H1 (cell line): ENCODE measurements around the gene SH2D1B. TPM values are rescaled to one million over a fixed set of nuclear protein-coding genes. Genes with fewer than 3 reads are reported as not detected.

Experiments used
- CTCF ChIA-PET: fragments of 300-600 bp; sonication (Branson Sonifier 250); formaldehyde crosslinking; loops from one replicate; lab custom pipeline; 2021; ENCODE audit not compliant: partially characterized antibody; lab: Charles Lee
- POLR2A ChIA-PET: fragments of 300-600 bp; sonication (Branson Sonifier 250); formaldehyde crosslinking; loops from one replicate; lab custom pipeline; 2021; ENCODE audit warnings: inconsistent platforms; ENCODE audit not compliant: partially characterized antibody; lab: Charles Lee
- DNase-seq, 2 experiments: peaks; one replicate each; pipeline versions ENCODE4 v3.0.0 to v3.0.0-alpha.2; 2010 to 2022; ENCODE audit warnings: low spot score in 2 of 2, low read depth in 1 of 2, mixed read lengths in 1 of 2
- FAIRE-seq: peaks from 2 replicates; lab custom pipeline; 2011; peaks lifted over from hg19 to GRCh38; lab: Jason Lieb, UNC
- H2AFZ ChIP-seq: 2 replicates; pipeline ENCODE4 v1.8.1; 2012; ENCODE audit warnings: low read length, inconsistent platforms
- H2AK5ac ChIP-seq: 2 replicates; pipeline ENCODE4 v1.6.1; 2013; ENCODE audit warnings: low read depth, low read length
- H2BK120ac ChIP-seq: replicated peaks from 2 replicates; pipeline ENCODE3; 2013; ENCODE audit warnings: low read depth, low read length, inconsistent platforms
- H2BK12ac ChIP-seq: 2 replicates; pipeline ENCODE4 v1.6.1; 2013; ENCODE audit warnings: low read depth, low read length
- H2BK15ac ChIP-seq: 2 replicates; pipeline ENCODE4 v1.6.1; 2013; ENCODE audit warnings: low read length
- H2BK20ac ChIP-seq: 2 replicates; pipeline ENCODE4 v1.6.1; 2013; ENCODE audit warnings: low read length
- H2BK5ac ChIP-seq: 2 replicates; pipeline ENCODE4 v1.6.1; 2013; ENCODE audit warnings: low read depth, low read length
- H3K14ac ChIP-seq: 2 replicates; pipeline ENCODE4 v1.6.1; 2013; ENCODE audit warnings: inconsistent platforms; ENCODE audit not compliant: insufficient read length
- H3K18ac ChIP-seq: 2 replicates; pipeline ENCODE4 v1.6.1; 2013; ENCODE audit warnings: low read length; ENCODE audit errors: extremely low read depth
- H3K23ac ChIP-seq: 2 replicates; pipeline ENCODE4 v1.6.1; 2013; ENCODE audit warnings: inconsistent platforms; ENCODE audit not compliant: insufficient read length
- H3K23me2 ChIP-seq: 2 replicates; pipeline ENCODE4 v1.6.1; 2013; ENCODE audit warnings: low read depth, low read length
- H3K27ac ChIP-seq: 2 replicates; pipeline ENCODE4 v1.6.1; 2011; ENCODE audit warnings: low read depth, low read length, inconsistent platforms
- H3K27me3 ChIP-seq, 4 experiments: replicated peaks in 1 of 4; 1 replicate in 1 of 4; 2 replicates in 3 of 4; pipeline versions ENCODE4 v1.6.1 to v1.8.1; 2011 to 2013; ENCODE audit warnings: low read length in 3 of 4, mild to moderate bottlenecking in 3 of 4, inconsistent platforms in 2 of 4, mixed read lengths in 2 of 4, moderate library complexity in 1 of 4; ENCODE audit not compliant: control insufficient read depth in 3 of 4, insufficient read depth in 3 of 4; ENCODE audit errors: extremely low read depth in 1 of 4
- H3K36me3 ChIP-seq, 4 experiments: 2 replicates each; pipeline versions ENCODE4 v1.6.1 to v1.8.1; 2011 to 2013; ENCODE audit warnings: mild to moderate bottlenecking in 4 of 4, low read length in 3 of 4, moderate library complexity in 2 of 4, control low read depth in 1 of 4, inconsistent platforms in 1 of 4; ENCODE audit not compliant: insufficient read depth in 4 of 4, control insufficient read depth in 2 of 4
- H3K4ac ChIP-seq: replicated peaks from 2 replicates; pipeline ENCODE3; 2013; ENCODE audit warnings: low read length, low read depth, mixed read lengths, inconsistent platforms; ENCODE audit not compliant: insufficient read length
- H3K4me1 ChIP-seq, 4 experiments: replicated peaks in 1 of 4; 1 replicate in 1 of 4; 2 replicates in 3 of 4; pipeline versions ENCODE4 v1.6.1 to v1.8.1; 2011 to 2013; ENCODE audit warnings: low read length in 3 of 4, inconsistent platforms in 2 of 4, mixed read lengths in 1 of 4; ENCODE audit not compliant: insufficient read depth in 4 of 4, control insufficient read depth in 3 of 4
- H3K4me2 ChIP-seq, 2 experiments: 2 replicates each; pipeline versions ENCODE4 v1.6.1 to v1.8.1; 2011 to 2013; ENCODE audit warnings: low read depth in 2 of 2, low read length in 2 of 2, control low read depth in 1 of 2, inconsistent platforms in 1 of 2, mild to moderate bottlenecking in 1 of 2; ENCODE audit not compliant: insufficient read depth in 1 of 2
- H3K4me3 ChIP-seq, 4 experiments: fragments of 200-600, 300-600 bp in 1 of 4; sonication (generic), shearing (Covaris generic), sonication (Bioruptor Twin) in 1 of 4; 2 replicates each; pipeline versions ENCODE4 v1.5.1 to v1.8.1; 2011 to 2016; ENCODE audit warnings: low read length in 4 of 4, low read depth in 3 of 4, control low read depth in 2 of 4, inconsistent platforms in 2 of 4, mild to moderate bottlenecking in 2 of 4, mixed read lengths in 1 of 4, moderate library complexity in 1 of 4; ENCODE audit not compliant: insufficient read depth in 2 of 4; ENCODE audit errors: extremely low read depth in 1 of 4
- H3K56ac ChIP-seq: replicated peaks from 2 replicates; pipeline ENCODE3; 2013; ENCODE audit warnings: low read depth, mild to moderate bottlenecking, mixed read lengths, low read length, inconsistent platforms; ENCODE audit not compliant: insufficient read length
- H3K79me1 ChIP-seq: 2 replicates; pipeline ENCODE4 v1.6.1; 2013; ENCODE audit warnings: low read depth, low read length, control low read depth
- H3K79me2 ChIP-seq, 2 experiments: 2 replicates each; pipeline versions ENCODE4 v1.6.1 to v1.8.1; 2012 to 2013; ENCODE audit warnings: low read length in 2 of 2, mild to moderate bottlenecking in 2 of 2, inconsistent platforms in 1 of 2; ENCODE audit not compliant: insufficient read depth in 2 of 2, control insufficient read depth in 1 of 2
- H3K9ac ChIP-seq, 4 experiments: replicated peaks in 1 of 4; 1 replicate in 1 of 4; 2 replicates in 3 of 4; pipeline versions ENCODE4 v1.6.1 to v1.8.1; 2011 to 2013; ENCODE audit warnings: low read depth in 3 of 4, low read length in 3 of 4, control low read depth in 2 of 4, mild to moderate bottlenecking in 2 of 4, moderate library complexity in 2 of 4, inconsistent platforms in 1 of 4; ENCODE audit errors: extremely low read depth in 1 of 4
- H3K9me3 ChIP-seq, 2 experiments: 2 replicates each; pipeline versions ENCODE4 v1.6.1 to v1.8.1; 2012 to 2013; ENCODE audit warnings: mild to moderate bottlenecking in 2 of 2, moderate library complexity in 2 of 2, control low read depth in 1 of 2, inconsistent platforms in 1 of 2, low read depth in 1 of 2, low read length in 1 of 2, mixed read lengths in 1 of 2; ENCODE audit not compliant: insufficient read depth in 2 of 2
- H4K20me1 ChIP-seq, 2 experiments: replicated peaks in 1 of 2; 2 replicates each; pipeline versions ENCODE3 to v1.8.1; 2011 to 2013; ENCODE audit warnings: inconsistent platforms in 2 of 2, low read length in 2 of 2, mild to moderate bottlenecking in 1 of 2; ENCODE audit not compliant: insufficient read depth in 2 of 2, control insufficient read depth in 1 of 2
- H4K5ac ChIP-seq: 2 replicates; pipeline ENCODE4 v1.6.1; 2013; ENCODE audit warnings: low read length, low read depth, mixed read lengths, inconsistent platforms; ENCODE audit not compliant: insufficient read length
- H4K8ac ChIP-seq: 2 replicates; pipeline ENCODE4 v1.8.0; 2013; ENCODE audit warnings: mild to moderate bottlenecking, moderate library complexity, low read length, inconsistent platforms; ENCODE audit not compliant: insufficient read depth; ENCODE audit errors: extremely low read depth
- H4K91ac ChIP-seq: replicated peaks from 2 replicates; pipeline ENCODE3; 2013; ENCODE audit warnings: low read length, mixed read lengths, inconsistent platforms; ENCODE audit not compliant: insufficient read length
- ASH2L ChIP-seq: fragments of 200-600, 300-600 bp; sonication (generic); IDR thresholded peaks from one replicate; pipeline ENCODE4 v1.7.1; 2017; ENCODE audit warnings: low read length
- BACH1 ChIP-seq: IDR thresholded peaks from 2 replicates; pipeline ENCODE4 v1.6.1; 2012; ENCODE audit warnings: low read length, improper control_type of control experiment
- CEBPB ChIP-seq: IDR thresholded peaks from 2 replicates; pipeline ENCODE4 v1.6.1; 2012; ENCODE audit warnings: low read depth, low read length
- CHD1 ChIP-seq: IDR thresholded peaks from 2 replicates; pipeline ENCODE4 v1.6.1; 2012; ENCODE audit warnings: low read depth, low read length, improper control_type of control experiment
- CHD2 ChIP-seq: IDR thresholded peaks from 2 replicates; pipeline ENCODE4 v1.6.1; 2012; ENCODE audit warnings: low read length, improper control_type of control experiment
- FOSL1 ChIP-seq: IDR thresholded peaks from 2 replicates; pipeline ENCODE4 v1.6.1; 2011; ENCODE audit warnings: mild to moderate bottlenecking, low read depth, low read length, moderate library complexity; ENCODE audit not compliant: insufficient read depth
- GABPA ChIP-seq: IDR thresholded peaks from 2 replicates; pipeline ENCODE4 v1.6.1; 2011; ENCODE audit warnings: mild to moderate bottlenecking, low read length, moderate library complexity, borderline replicate concordance; ENCODE audit not compliant: insufficient read depth
- KDM4A ChIP-seq: IDR thresholded peaks from one replicate; pipeline ENCODE4 v1.7.1; 2012; ENCODE audit warnings: low read depth, mild to moderate bottlenecking, moderate library complexity, low read length, inconsistent platforms; ENCODE audit not compliant: severe bottlenecking
- NANOG ChIP-seq: IDR thresholded peaks from 2 replicates; pipeline ENCODE4 v1.6.1; 2011; ENCODE audit warnings: low read length, low read depth, mild to moderate bottlenecking, inconsistent platforms; ENCODE audit not compliant: insufficient read depth, poor library complexity, severe bottlenecking
- NRF1 ChIP-seq: IDR thresholded peaks from 2 replicates; pipeline ENCODE4 v1.6.1; 2011; ENCODE audit warnings: mild to moderate bottlenecking, low read depth, low read length, improper control_type of control experiment
- RAD21 ChIP-seq, 2 experiments: IDR thresholded peaks in 1 of 2; conservative IDR thresholded peaks in 1 of 2; 2 replicates each; pipeline ENCODE4 v1.6.1; 2011; ENCODE audit warnings: low read depth in 2 of 2, low read length in 2 of 2, improper control_type of control experiment in 1 of 2, inconsistent platforms in 1 of 2, mild to moderate bottlenecking in 1 of 2, moderate library complexity in 1 of 2
- SP4 ChIP-seq: IDR thresholded peaks from 2 replicates; pipeline ENCODE4 v1.6.1; 2012; ENCODE audit warnings: low read length, inconsistent platforms
- ZNF274 ChIP-seq: IDR thresholded peaks from 2 replicates; pipeline ENCODE4 v1.7.0; 2012; ENCODE audit warnings: low read length, borderline replicate concordance; ENCODE audit errors: extremely low read depth
- WGBS, 2 experiments: shearing (Covaris generic) in 1 of 2; methylation state at CpG; one replicate each; pipeline versions ENCODE4 v1.1.6 to v1.1.7; 2013 to 2015; ENCODE audit warnings: low lambda C conversion rate in 2 of 2, mixed read lengths in 2 of 2, inconsistent platforms in 1 of 2, low coverage in 1 of 2, missing lambda C conversion rate in 1 of 2; ENCODE audit not compliant: insufficient replicate concordance in 2 of 2, insufficient coverage in 1 of 2, insufficient read length in 1 of 2; ENCODE audit errors: extremely low coverage in 1 of 2, missing lambda C conversion rate in 1 of 2; 5-methylcytosine and 5-hydroxymethylcytosine counted together
- polyA plus RNA-seq, 7 experiments: library from polyadenylated mRNA; depleted of rRNA in 3 of 7; stranded (reverse) in 5 of 7; unstranded in 2 of 7; fragments of >200 nt in 5 of 7; fragments of 200-250 nt in 2 of 7; gene quantifications; 1 replicate in 5 of 7; 2 replicates in 1 of 7; 4 replicates in 1 of 7; pipeline versions ENCODE4 v1.2.1 to v1.2.3, GENCODE V29; 2011 to 2013; ENCODE audit warnings: missing spikeins in 2 of 7, mixed read lengths in 2 of 7
- total RNA-seq: library from RNA; stranded (reverse); fragmentation: NEBNext Ultra II Directional; extraction: Animal tissue kit (Norgen Biotek cat#: 25700); gene quantifications from 2 replicates; pipeline ENCODE4 v1.2.1, GENCODE V29; 2021
- TF ChIP-seq, protein P1 (sequence below): IDR thresholded peaks from 2 replicates; pipeline ENCODE4 v1.6.1; 2011; ENCODE audit warnings: low read depth, mild to moderate bottlenecking, low read length; ENCODE audit not compliant: insufficient read depth

SH2D1B gene
- total and polyA plus RNA-seq, 2 of the 8 experiments (the other 6 are each of a cell fraction or from before 2014, with no cell fraction given): not detected

- no peaks in the 10 kb centered on the region for H3K23me2 ChIP-seq
- POLR2A ChIA-PET: no interaction called here
- H2BK5ac ChIP-seq: no peak overlapping the region
- no peaks in the 10 kb centered on the region for H3K79me2 ChIP-seq
- no peak overlapping the region for H2AFZ ChIP-seq
- no peak overlapping the region for H3K56ac ChIP-seq
- H3K79me1 ChIP-seq: no peaks in the 10 kb centered on the region
- no peaks in the 10 kb centered on the region for H4K20me1 ChIP-seq
- no peaks in the 10 kb centered on the region for H3K4me1 ChIP-seq
- H3K4me3 ChIP-seq: no peak overlapping the region
- H3K14ac ChIP-seq: no peak overlapping the region
- no peak overlapping the region for H3K23ac ChIP-seq
- no peaks in the 10 kb centered on the region for H3K27me3 ChIP-seq
- H3K36me3 ChIP-seq: no peaks in the 10 kb centered on the region
- no peak overlapping the region for H2BK20ac ChIP-seq
- WGBS, 2 experiments: 85% methylated on average over 2 of the region's 2 CpGs; no CpG with 5 or more reads in 1 of the 2 experiments
- no peak for FAIRE-seq
- H3K9ac ChIP-seq: no peak overlapping the region
- H2BK12ac ChIP-seq: no peak overlapping the region
- H4K5ac ChIP-seq: no peak overlapping the region
- no peak overlapping the region for H2AK5ac ChIP-seq
- no peak overlapping the region for H3K4me2 ChIP-seq
- no peak overlapping the region for H4K91ac ChIP-seq
- no peak overlapping the region for H2BK120ac ChIP-seq
- no peak overlapping the region for H4K8ac ChIP-seq
- no peak overlapping the region for H2BK15ac ChIP-seq
- CTCF ChIA-PET: interaction anchor here (0.9 kb wide), 1 partner anchor 18 kb away, joined by 3 read pairs; no protein-coding TSS in a partner anchor
- peaks cover 0 to 7% of the 10 kb centered on the region in 2 experiments; a peak in 1 of 4 replicates for H3K9me3 ChIP-seq
- no peak overlapping the region for H3K27ac ChIP-seq
- no peak for DNase-seq
- H3K18ac ChIP-seq: no peak overlapping the region
- H3K4ac ChIP-seq: no peak overlapping the region
- TF ChIP-seq CHD2 (no peak), KDM4A (no peak), NANOG (no peak), ZNF274 (no peak), BACH1 (no peak), FOSL1 (no peak), CEBPB (no peak), ASH2L (no peak), SP4 (no peak), CHD1 (no peak), NRF1 (no peak), GABPA (no peak), RAD21 (IDR thresholded peaks at IDR 0.05 in 1 of 2, conservative IDR thresholded peaks at IDR 0.05 in 1 of 2; ENCODE audit: low read depth in 2 of 2, low read length in 2 of 2) (no peak)
- TF ChIP-seq, protein P1, sequence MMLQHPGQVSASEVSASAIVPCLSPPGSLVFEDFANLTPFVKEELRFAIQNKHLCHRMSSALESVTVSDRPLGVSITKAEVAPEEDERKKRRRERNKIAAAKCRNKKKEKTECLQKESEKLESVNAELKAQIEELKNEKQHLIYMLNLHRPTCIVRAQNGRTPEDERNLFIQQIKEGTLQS: no peak
Observed at GRCh38 chr1:162446946-162447345, 35.0 kb upstream of the SH2D1B start.
